SK-N-SH treated with all-trans-retinoic acid at 6 μM for 48 hours (cell line): ENCODE data around the gene WDR73.

Experiments
- ARNTL ChIP-seq: fragments of 450-650 bp; formaldehyde crosslinking; IDR thresholded peaks from 2 replicates; pipeline ENCODE4 v1.5.0; 2020; ENCODE audit warnings: low read depth, mild to moderate bottlenecking, moderate library complexity, borderline replicate concordance
- ISL1 ChIP-seq: fragments of 250-450 bp; sonication (Bioruptor Pico); IDR thresholded peaks from 2 replicates; pipeline ENCODE4 v2.1.2; 2022; ENCODE audit warnings: mild to moderate bottlenecking, moderate library complexity
- ZC3H10 ChIP-seq: fragments of 250-450 bp; sonication (Bioruptor Pico); IDR thresholded peaks from 2 replicates; pipeline ENCODE4 v1.5.1; 2021; ENCODE audit warnings: mild to moderate bottlenecking, moderate library complexity
- ZFP3 ChIP-seq: fragments of 250-450 bp; sonication (Bioruptor Pico); IDR thresholded peaks from 2 replicates; pipeline ENCODE4 v1.5.0; 2020; ENCODE audit warnings: mild to moderate bottlenecking, moderate library complexity
- TF ChIP-seq, protein P1 (sequence below): fragments of 250-450 bp; sonication (Bioruptor Pico); IDR thresholded peaks from 2 replicates; pipeline ENCODE4 v1.5.1; 2020; ENCODE audit warnings: low read depth, mild to moderate bottlenecking, moderate library complexity

DNA sequence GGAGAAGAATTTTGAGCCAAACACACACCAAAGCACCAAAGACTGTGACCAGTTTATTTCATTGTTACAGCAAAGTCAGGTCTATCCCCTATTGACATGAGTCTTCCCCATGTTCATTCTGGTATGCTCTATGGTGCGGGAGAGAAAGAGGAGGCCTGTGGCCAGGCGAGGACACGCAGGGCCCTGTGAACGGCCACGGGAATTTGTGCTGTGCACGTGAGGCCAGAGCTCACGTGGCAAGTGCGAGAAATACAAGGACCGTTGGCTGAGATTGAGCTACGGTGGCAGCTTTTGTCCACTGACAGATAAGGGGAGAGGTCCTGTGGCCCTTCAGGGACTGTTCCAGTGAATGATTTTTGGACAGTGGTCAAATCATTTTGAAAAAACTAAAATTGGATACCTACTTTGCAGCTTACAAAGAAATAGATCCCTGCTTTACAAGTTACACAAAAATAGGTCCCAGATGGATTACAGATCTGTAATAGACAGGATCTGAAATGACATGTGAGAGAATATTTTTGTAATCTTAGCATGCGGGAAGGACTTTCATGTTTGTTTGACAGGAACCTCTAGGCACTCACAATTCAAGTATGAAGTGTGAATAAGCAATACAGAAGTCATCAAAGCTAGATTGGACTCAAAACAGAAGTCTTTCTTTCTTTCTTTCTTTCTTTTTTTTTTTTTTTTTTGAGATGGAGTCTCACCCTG is 44.1 kb downstream of the WDR73 start:
- TF ChIP-seq, protein P1, sequence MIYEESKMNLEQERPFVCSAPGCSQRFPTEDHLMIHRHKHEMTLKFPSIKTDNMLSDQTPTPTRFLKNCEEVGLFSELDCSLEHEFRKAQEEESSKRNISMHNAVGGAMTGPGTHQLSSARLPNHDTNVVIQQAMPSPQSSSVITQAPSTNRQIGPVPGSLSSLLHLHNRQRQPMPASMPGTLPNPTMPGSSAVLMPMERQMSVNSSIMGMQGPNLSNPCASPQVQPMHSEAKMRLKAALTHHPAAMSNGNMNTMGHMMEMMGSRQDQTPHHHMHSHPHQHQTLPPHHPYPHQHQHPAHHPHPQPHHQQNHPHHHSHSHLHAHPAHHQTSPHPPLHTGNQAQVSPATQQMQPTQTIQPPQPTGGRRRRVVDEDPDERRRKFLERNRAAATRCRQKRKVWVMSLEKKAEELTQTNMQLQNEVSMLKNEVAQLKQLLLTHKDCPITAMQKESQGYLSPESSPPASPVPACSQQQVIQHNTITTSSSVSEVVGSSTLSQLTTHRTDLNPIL (CRISPR knock-in tag) = no peak
- TF ChIP-seq ZFP3 (CRISPR knock-in tag) (no peak), ARNTL (CRISPR knock-in tag) (no peak), ISL1 (CRISPR knock-in tag) (no peak), ZC3H10 (no peak)
